BE2C (cell line): Measurements from ENCODE around the gene UGT1A8.

Experiments
- DNase-seq: peaks from one replicate; pipeline ENCODE4 v3.0.0-alpha.2; 2020
- H3K27me3 ChIP-seq: fragments of 250-450 bp; sonication (Bioruptor Pico); 2 replicates; pipeline ENCODE4 v1.5.1; 2020; ENCODE audit warnings: mild to moderate bottlenecking
- H3K36me3 ChIP-seq: fragments of 250-450 bp; sonication (Bioruptor Pico); 2 replicates; pipeline ENCODE4 v1.5.1; 2020; ENCODE audit warnings: mild to moderate bottlenecking
- H3K4me1 ChIP-seq: fragments of 250-450 bp; sonication (Bioruptor Pico); 2 replicates; pipeline ENCODE4 v1.5.1; 2020
- H3K4me3 ChIP-seq: 2 replicates; pipeline ENCODE4 v1.5.1; 2011; ENCODE audit warnings: low read depth, low read length
- H3K9me3 ChIP-seq: fragments of 250-450 bp; sonication (Bioruptor Pico); 2 replicates; pipeline ENCODE4 v1.5.1; 2020
- TF ChIP-seq, protein P1 (sequence below): IDR thresholded peaks from 2 replicates; pipeline ENCODE4 v1.5.1; 2012; ENCODE audit warnings: mild to moderate bottlenecking, low read depth, low read length

UGT1A8 gene

DNA sequence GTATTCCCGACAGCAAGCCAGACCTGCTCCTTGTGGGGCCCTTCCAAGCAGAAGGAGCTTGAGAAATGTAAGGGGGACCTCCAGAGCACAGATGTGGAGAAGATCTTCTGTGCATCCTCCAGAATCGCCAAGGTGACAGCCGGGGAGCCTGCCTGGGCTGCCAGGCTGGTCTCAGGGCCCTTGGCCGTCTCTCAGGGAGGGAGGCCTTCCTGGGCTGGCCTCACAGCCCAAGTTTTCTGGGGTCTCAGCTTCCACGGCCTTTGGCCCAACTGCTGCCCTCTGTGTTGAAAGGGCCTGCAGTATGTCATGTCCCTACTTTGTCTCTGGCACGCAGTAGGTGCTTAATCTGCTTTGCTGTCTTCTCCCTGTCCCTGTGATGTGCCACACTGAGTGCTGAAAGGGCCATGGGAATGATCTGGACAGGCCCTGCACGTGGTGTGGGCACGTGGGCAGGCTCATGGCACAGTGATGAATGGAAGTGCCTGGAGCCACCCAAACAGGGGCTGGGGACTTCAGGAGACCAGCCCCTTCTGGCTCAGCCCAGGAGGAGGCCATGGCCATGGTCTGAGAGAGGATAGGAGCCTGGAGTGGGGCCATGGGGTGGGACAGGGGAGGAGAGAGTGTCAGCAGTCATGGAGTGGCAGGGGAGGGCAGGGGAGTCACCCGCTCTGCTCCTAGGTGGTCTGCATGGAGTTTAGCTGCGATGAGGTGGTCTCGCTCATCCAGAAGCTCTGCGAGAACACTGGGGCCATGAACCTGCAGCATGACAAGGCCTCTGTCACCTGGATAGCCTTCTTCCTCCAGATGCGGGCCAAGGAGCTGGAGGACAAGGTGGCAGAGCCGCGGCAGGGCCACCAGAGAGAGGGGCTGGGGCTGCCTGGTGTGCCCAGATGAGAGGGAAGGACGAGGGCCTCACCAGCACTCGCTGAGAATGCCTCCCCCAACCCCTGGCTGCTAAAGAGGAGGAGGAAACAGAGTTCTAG lies 201.5 kb downstream of the UGT1A8 start:
- H3K4me3 ChIP-seq: no peak overlapping the region
- H3K4me1 ChIP-seq: peaks cover 13% of the 10 kb centered on the region
- TF ChIP-seq, protein P1, sequence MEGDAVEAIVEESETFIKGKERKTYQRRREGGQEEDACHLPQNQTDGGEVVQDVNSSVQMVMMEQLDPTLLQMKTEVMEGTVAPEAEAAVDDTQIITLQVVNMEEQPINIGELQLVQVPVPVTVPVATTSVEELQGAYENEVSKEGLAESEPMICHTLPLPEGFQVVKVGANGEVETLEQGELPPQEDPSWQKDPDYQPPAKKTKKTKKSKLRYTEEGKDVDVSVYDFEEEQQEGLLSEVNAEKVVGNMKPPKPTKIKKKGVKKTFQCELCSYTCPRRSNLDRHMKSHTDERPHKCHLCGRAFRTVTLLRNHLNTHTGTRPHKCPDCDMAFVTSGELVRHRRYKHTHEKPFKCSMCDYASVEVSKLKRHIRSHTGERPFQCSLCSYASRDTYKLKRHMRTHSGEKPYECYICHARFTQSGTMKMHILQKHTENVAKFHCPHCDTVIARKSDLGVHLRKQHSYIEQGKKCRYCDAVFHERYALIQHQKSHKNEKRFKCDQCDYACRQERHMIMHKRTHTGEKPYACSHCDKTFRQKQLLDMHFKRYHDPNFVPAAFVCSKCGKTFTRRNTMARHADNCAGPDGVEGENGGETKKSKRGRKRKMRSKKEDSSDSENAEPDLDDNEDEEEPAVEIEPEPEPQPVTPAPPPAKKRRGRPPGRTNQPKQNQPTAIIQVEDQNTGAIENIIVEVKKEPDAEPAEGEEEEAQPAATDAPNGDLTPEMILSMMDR: no peak
- no peaks in the 10 kb centered on the region for H3K9me3 ChIP-seq
- no peaks in the 10 kb centered on the region for H3K27me3 ChIP-seq
- DNase-seq: no peak
- H3K36me3 ChIP-seq: no peaks in the 10 kb centered on the region

DNA sequence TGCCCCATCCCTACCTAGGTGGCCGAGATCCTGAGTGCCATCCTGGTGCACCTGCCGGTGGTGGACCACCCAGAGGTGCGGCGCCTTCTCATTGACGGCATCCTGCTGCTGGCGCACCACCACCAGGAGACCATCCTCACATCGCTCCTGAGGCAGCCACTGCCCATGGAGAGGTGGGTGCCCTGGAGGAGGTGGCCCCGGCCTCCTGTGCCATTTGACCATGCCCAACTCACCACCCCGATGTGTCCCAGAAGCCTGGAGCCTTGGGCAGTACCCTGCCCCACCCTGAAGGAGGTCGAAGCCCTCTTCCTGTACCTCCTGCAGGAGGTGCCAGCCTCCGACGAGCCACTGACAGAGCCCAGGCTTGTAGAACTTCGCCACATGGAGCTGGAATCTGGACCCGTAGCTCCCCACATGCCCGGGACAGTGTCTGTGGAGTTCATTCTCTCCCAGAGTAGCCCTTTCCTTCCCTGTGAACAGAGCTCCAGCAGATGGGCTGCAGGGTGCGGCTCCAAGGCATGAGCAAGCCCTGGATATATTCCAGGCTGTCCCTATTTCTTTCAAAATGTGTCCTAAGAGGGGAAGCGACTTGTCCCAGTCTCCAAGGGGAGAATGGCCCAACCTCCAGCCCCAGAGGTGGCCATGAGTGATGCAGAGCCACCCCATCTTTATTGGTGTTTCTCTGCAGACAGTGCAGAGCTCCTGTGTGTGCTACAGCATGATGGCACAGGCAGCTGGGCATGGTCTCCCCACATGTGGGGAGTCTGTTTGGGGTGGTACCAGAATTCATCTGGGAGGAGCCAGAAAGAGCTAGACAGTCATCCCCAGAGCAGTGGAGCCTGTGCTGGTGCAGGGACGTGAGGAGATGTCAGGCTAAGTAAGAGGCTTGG lies 202.7 kb downstream of the UGT1A8 start:
- no peak overlapping the region for H3K4me3 ChIP-seq
- no peaks in the 10 kb centered on the region for H3K36me3 ChIP-seq
- H3K27me3 ChIP-seq: no peaks in the 10 kb centered on the region
- no peak for DNase-seq
- TF ChIP-seq, protein P1: no peak
- H3K4me1 ChIP-seq: peaks cover 13% of the 10 kb centered on the region
- H3K9me3 ChIP-seq: no peaks in the 10 kb centered on the region

DNA sequence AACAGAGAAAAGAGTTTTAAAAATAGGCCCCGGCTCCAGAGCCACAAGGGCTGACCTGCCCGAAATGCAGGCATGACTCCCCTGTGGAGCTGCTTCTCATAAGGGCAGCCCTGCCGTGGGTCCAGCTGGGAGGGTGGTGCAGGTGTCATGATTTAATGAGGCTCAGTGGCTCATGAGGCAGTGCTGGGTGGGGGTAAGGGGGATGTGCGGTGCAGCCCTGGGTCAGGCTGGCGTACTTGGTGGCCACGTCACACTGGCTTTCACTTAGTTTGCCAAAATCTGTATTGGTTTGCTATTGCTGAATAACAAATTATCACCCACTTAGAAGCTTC lies 203.3 kb downstream of the UGT1A8 start:
- H3K4me1 ChIP-seq: peaks cover 13% of the 10 kb centered on the region
- H3K36me3 ChIP-seq: no peaks in the 10 kb centered on the region
- TF ChIP-seq, protein P1: no peak
- no peak for DNase-seq
- H3K4me3 ChIP-seq: no peak overlapping the region
- no peaks in the 10 kb centered on the region for H3K9me3 ChIP-seq
- no peaks in the 10 kb centered on the region for H3K27me3 ChIP-seq

DNA sequence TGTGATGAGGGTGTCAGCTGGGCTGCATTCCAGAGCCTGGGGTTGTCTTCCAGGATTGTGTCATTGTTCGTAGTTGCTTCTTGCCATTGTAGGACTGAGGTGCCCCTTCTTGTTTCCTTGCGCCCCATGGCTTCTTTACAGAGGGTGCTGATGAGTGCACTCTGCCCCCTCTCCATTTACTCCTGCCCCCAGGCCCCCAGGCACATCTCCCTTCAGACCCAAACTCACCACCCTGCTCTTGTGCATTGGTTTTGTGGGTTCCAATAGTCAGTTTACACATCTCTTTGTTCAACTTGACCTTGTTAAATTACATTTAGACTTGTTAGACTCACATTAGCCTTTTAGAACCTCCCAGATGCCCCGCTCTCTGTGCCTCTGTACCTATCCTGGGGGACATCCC lies 203.8 kb downstream of the UGT1A8 start:
- no peak for DNase-seq
- Histone ChIP-seq H3K4me1 (peaks cover 13% of the 10 kb centered on the region), H3K4me3 (no peak overlapping the region), H3K9me3 (no peaks in the 10 kb centered on the region), H3K36me3 (no peaks in the 10 kb centered on the region), H3K27me3 (no peaks in the 10 kb centered on the region)
- TF ChIP-seq, protein P1: no peak

DNA sequence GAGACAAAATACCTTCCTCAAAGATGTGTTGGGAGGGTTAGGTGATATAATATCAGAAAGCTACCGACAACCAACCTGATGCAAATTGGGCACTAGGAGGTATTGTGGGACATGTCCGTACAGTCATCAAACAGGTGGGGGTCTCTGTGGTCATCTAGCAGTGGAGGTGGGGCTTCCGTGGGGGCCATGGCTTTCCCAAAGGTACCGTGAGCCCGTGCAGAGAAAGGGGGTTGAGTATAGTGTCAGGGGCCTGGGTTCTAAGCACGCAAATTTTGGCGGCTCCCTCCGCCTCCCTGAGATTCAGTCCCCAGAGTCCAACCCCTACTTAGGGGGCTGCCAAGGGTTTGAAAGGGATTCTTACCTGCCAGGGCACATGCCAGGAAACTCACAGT lies 204.3 kb downstream of the UGT1A8 start:
- no peak for DNase-seq
- TF ChIP-seq, protein P1: no peak
- no peaks in the 10 kb centered on the region for H3K9me3 ChIP-seq
- no peaks in the 10 kb centered on the region for H3K36me3 ChIP-seq
- peaks cover 10% of the 10 kb centered on the region for H3K4me1 ChIP-seq
- no peak overlapping the region for H3K4me3 ChIP-seq
- H3K27me3 ChIP-seq: no peaks in the 10 kb centered on the region
